GM18861 (cell line): ENCODE measurements around the gene PRDM10.
"Not testable (repeated sequence)": the region's sequence is repeated elsewhere in the genome, so short reads cannot be mapped to it uniquely, and the experiment has no call there.

Experiments used
- ATAC-seq: cut with Tn5 transposase; IDR thresholded peaks from one replicate; pipeline ENCODE4 v1.9.1; 2021; ENCODE audit not compliant: unreplicated experiment

The PRDM10 gene

DNA sequence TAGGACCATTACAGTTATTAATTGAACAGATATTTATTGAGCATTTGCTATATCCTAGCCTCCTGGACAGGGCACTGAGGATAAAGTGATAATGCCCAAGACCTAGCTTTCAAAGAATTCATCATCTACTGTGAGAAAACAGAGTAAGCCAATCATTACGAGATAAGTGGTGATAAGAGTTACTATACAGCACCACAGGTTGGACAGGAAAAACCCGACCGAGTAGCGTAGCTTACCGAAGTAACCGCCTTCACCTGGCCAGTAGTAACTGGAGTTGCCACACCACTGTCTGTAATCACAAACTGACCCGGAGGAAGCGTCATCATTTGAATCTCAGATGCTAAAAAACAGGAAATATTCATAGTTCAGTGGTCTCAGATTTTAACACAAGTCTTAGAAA, 97.2 kb downstream of the PRDM10 start:
- ATAC-seq = no peak

DNA sequence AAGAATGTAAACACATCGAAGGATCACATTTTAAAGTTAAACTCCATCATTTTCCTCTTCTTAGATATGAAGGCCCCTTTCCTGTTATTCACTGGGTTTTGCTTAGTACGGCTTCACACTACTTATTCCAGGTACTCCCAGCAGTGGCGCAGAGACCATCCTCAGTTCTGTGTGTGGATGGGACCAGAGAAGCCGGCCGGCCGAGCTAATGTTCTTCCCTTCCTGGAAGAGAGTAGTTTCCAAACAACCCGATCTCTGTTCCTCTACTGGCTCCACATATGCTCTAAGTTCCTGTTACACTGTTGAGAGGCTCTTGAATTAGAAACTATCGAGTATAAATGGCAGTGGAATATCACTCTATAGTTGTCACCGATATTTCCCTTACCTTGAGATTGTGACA, 106.6 kb downstream of the PRDM10 start:
- no peak for ATAC-seq

GRCh38 chr11:129895126-129896041, 107.3 kb downstream of the PRDM10 start, which contains the start of gene NFRKB:
Gene NFRKB, minus strand, starts transcription at chr11:129895578. Its CDS starts 2,729 bp downstream, at chr11:129892849.
- peak; percentile 73 for ATAC-seq

DNA sequence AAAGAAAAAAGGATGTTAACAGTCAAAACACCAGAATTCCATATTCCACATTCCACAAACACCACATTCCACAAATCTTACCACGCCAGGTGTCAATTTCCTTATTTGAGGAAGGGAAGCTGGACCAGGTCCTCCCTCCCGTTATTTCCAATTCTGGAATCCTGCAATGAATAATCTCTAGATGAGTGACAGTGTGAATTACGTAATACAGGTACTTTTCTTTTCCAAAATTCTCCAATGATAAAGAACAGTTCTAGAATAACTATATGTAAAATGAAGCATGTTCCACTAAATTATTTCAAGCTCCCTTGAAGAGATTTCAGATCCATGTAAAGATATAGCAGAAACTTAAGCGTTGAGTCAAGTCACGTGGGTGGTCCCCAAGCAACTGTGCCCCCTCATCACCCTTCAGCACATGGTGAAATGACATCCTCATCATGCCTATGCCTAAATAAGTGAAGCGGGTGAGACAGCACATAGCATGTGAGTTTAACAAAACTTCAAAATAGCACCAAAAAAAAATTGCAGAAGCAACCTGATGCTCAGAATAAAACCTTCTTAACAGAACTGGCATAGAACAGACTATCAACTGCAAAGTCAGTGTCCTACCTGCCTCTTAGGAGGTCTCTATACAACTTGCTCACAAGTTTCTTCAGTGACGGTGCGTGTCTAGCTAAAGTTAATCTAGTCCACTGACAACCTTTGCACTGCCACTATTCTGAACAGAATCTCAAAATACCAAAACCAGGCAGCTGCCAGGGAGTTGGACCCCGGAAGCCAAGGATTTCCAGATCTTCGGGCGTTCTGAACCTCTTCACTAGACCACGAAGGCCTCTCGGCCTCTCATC, 108.1 kb downstream of the PRDM10 start:
- ATAC-seq = peak; percentile 27

DNA sequence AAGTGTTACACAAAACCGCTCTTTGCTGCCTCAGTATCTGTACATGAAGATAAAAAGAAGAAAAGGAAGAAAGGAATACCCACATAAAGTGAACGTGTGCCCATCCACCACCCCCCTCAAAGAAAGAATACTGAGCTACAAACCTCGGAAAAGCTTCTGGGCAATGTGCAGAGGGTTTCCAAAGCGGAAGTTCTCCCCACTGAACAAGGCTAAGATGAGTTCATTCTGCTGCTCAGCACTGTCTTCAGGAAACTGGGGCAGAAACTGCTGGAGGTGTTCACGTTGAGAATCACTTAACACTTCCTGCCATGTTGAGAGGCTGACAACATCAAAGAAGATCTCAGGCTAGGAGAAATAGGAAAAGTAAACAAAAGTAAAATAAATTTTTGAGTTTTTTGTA, 114.2 kb downstream of the PRDM10 start:
- ATAC-seq = no peak

GRCh38 chr11:129885381-129885780, 117.3 kb downstream of the PRDM10 start:
- no peak for ATAC-seq

DNA sequence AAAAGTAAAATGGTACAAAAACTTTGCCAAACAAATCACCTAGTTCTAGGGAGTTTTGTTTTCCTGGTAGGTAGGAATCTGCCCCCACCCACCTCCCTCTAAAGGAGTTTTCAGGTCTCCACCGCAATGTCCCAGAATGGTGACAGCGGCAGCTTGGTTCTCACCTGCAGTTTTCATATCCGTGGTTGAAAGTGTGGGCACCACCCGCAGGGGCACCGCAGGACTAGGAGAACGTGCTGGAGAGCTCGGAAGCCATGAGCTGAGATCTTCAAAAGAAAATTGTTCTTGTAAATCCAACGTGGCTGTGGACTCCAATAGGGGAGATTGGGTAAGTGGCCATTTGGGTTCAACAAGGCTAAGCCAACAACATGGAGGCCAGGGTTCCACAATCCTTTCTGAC, 118.1 kb downstream of the PRDM10 start:
- no peak for ATAC-seq

DNA sequence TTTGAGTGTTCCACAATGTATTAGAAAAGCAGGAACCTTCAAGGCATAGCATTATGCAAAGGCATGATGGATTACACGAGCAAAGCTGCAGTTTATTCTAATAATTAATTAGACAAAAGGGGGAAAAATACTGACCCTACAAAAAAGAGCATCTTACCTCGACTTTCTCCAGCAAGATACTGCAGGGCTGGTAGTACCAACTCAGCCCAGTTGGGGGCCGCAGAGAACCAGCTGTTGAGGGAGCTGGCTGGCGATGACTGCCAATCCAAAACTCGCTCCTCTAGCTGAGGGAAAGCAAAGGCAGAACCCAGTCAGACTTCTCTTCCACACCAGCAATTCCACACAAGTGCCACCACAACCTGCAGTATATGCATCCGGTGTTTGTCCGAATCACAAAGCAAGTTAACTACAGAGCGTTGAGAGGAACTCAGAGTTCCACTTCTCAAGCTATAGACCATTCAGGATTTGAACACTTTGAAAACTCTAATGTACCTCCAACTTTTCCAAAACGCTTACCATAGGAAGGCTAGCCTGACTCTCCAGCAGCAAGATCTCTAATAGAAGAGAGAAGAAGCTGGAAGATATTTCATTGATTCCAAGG, 121.0 kb downstream of the PRDM10 start:
- ATAC-seq = peak; percentile 67

- no peak for ATAC-seq
Measured at GRCh38 chr11:129880311-129880710, 122.3 kb downstream of the PRDM10 start.

DNA sequence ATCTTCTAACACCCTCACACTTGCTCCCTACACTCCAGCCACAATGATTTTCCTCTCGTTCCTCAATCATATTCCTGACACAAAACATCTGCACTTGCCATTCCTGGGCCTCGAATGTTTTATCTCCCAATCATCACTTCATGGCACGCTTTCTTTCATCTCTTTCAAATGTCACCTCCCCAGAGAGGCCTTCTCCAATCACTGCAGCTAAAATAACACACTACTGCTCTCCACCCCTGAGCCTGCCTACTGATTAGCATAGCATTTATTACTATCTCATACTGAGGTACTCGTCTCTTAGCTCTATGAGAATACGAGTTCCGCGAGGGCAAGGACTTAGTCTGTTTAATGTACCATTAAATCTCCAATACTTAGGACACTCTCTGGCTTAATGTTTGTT, 130.7 kb downstream of the PRDM10 start:
- no peak for ATAC-seq

DNA sequence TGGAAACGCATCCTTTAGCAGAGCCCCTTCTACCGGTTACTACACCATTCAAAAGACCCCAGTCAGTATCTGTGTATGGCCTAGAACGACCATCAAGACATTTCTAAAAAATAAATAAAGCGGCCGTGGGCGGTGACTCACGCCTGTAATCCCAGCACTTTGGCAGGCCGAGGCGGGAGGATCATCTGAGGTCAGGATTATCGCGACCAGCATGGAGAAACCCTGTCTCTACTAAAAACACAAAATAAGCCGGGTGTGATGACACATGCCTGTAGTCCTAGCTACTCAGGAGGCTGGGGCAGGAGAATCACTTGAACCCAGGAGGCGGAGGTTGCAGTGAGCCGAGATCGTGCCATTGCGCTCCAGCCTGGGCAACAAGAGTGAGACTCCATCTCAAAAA, 134.0 kb downstream of the PRDM10 start:
- not testable (repeated sequence) for ATAC-seq

DNA sequence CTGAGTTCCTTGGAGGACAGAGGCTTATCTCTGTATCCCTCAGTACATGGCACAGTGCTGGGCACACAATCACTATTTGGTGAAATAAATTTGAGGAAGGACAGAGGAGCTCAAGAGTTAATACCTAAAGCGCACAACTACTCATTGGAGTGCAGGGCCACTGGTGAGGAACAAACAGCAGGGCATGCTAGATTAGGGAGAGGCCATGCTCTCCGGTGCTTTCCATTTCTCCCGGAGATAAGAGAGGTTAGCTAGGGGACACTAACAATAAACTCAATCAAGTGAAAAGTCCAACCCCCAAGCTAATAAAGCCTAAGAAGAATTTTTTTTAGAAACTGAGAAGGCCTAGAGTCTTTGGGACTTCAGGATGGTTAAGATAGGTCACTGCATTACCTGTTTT, 136.3 kb downstream of the PRDM10 start:
- no peak for ATAC-seq

- no peak for ATAC-seq
Measured at GRCh38 chr11:129865701-129866100, 136.9 kb downstream of the PRDM10 start.

- no peak for ATAC-seq
Measured at GRCh38 chr11:129864811-129865210, 137.8 kb downstream of the PRDM10 start.

GRCh38 chr11:129861702-129862522, 140.7 kb downstream of the PRDM10 start:
- ATAC-seq = no peak

- no peak for ATAC-seq
Measured at GRCh38 chr11:129856036-129856435, 146.6 kb downstream of the PRDM10 start.

- ATAC-seq = no peak
Measured at GRCh38 chr11:129855086-129855485, 147.5 kb downstream of the PRDM10 start.

GRCh38 chr11:129854232-129854805, 148.3 kb downstream of the PRDM10 start:
- no peak for ATAC-seq

- no peak for ATAC-seq
Measured at GRCh38 chr11:129853518-129854231, 149.0 kb downstream of the PRDM10 start.
